Measurements from ENCODE around the gene CRYM. TPM values are rescaled to one million over a fixed set of nuclear protein-coding genes. Genes with fewer than 3 reads are reported as not detected.
"Not testable (repeated sequence)": the region's sequence is repeated elsewhere in the genome, so short reads cannot be mapped to it uniquely, and the experiment has no call there.

CRYM gene
- total RNA-seq, 1 donor from 2014 or later, result not detected

GRCh38 chr16:21281698-21282389 is 3.8 kb upstream of the CRYM start:
- intact Hi-C loops (cut with micrococcal nuclease), result no loop called here

- intact Hi-C loops (cut with micrococcal nuclease), result no loop called here
Observed at GRCh38 chr16:21279501-21279900, 1.4 kb upstream of the CRYM start.

- intact Hi-C loops (cut with micrococcal nuclease), result no loop called here
Observed at GRCh38 chr16:21277045-21277926, 804 bp downstream of the CRYM start.

- intact Hi-C loops (cut with micrococcal nuclease), result no loop called here
Observed at GRCh38 chr16:21276090-21276489, 2.0 kb downstream of the CRYM start.

GRCh38 chr16:21275529-21275928 is 2.6 kb downstream of the CRYM start:
- intact Hi-C loops (cut with micrococcal nuclease), result no loop called here

- intact Hi-C loops (cut with micrococcal nuclease), result no loop called here
Observed at GRCh38 chr16:21274172-21274726, 3.8 kb downstream of the CRYM start.

- intact Hi-C loops (cut with micrococcal nuclease), result not testable (repeated sequence)
Observed at GRCh38 chr16:21272763-21273162, 5.3 kb downstream of the CRYM start.

GRCh38 chr16:21272253-21272652 is 5.8 kb downstream of the CRYM start:
- intact Hi-C loops (cut with micrococcal nuclease), result no loop called here

- intact Hi-C loops (cut with micrococcal nuclease), result no loop called here
Observed at GRCh38 chr16:21268236-21268635, 9.9 kb downstream of the CRYM start.

GRCh38 chr16:21267298-21267697 is 10.8 kb downstream of the CRYM start:
- intact Hi-C loops (cut with micrococcal nuclease), result no loop called here

GRCh38 chr16:21265104-21265837 is 12.8 kb downstream of the CRYM start:
- intact Hi-C loops (cut with micrococcal nuclease), result no loop called here

- intact Hi-C loops (cut with micrococcal nuclease), result no loop called here
Observed at GRCh38 chr16:21264571-21265036, 13.5 kb downstream of the CRYM start.

GRCh38 chr16:21263640-21264570 is 14.2 kb downstream of the CRYM start:
- intact Hi-C loops (cut with micrococcal nuclease), result no loop called here

GRCh38 chr16:21262779-21263639 is 15.1 kb downstream of the CRYM start:
- intact Hi-C loops (cut with micrococcal nuclease), result no loop called here

GRCh38 chr16:21260870-21261791 is 17.0 kb downstream of the CRYM start:
- intact Hi-C loops (cut with micrococcal nuclease), result no loop called here

- intact Hi-C loops (cut with micrococcal nuclease), result no loop called here
Observed at GRCh38 chr16:21257284-21257683, 20.8 kb downstream of the CRYM start.

GRCh38 chr16:21256636-21257035 is 21.5 kb downstream of the CRYM start:
- intact Hi-C loops (cut with micrococcal nuclease), result no loop called here

- intact Hi-C loops (cut with micrococcal nuclease), result no loop called here
Observed at GRCh38 chr16:21253470-21253869, 24.6 kb downstream of the CRYM start.
